Heart left ventricle (tissue), 16 donors: Measurements from ENCODE around the gene PTPRN2. TPM values are rescaled to one million over a fixed set of nuclear protein-coding genes. Genes with fewer than 3 reads are reported as not detected.

Experiments
- ATAC-seq, 4 donors: fragments of 200-7000 bp; cut with Tn5 transposase; one replicate each; pipeline ENCODE4 v1.9.1; 2020 to 2022; ENCODE audit warnings: moderate library complexity in 4 of 4, mild to moderate bottlenecking in 3 of 4, moderate number of reproducible peaks in 1 of 4
- DNase-seq, 5 donors: peaks; one replicate each; pipeline ENCODE4 v3.0.0-alpha.2; 2020
- H3K27ac ChIP-seq, 12 donors: fragments of 200-600 bp; sonication (generic) in 4 of 12; one replicate each; pipeline versions ENCODE4 v1.5.0 to v1.8.0; 2016 to 2022; ENCODE audit warnings: mild to moderate bottlenecking in 2 of 12
- H3K27me3 ChIP-seq, 9 donors: fragments of 200-600 bp; sonication (generic) in 2 of 9; one replicate each; pipeline versions ENCODE4 v1.5.1 to v1.8.0; 2016 to 2022; ENCODE audit warnings: mild to moderate bottlenecking in 3 of 9
- H3K36me3 ChIP-seq, 9 donors: fragments of 200-600 bp; sonication (generic) in 2 of 9; one replicate each; pipeline versions ENCODE4 v1.5.0 to v1.8.0; 2018 to 2022; ENCODE audit warnings: mild to moderate bottlenecking in 2 of 9
- H3K4me1 ChIP-seq, 12 donors: fragments of 200-600 bp; sonication (generic) in 4 of 12; one replicate each; pipeline versions ENCODE4 v1.5.0 to v1.8.0; 2016 to 2022; ENCODE audit warnings: mild to moderate bottlenecking in 3 of 12
- H3K4me3 ChIP-seq, 12 donors: fragments of 200-600 bp; sonication (generic) in 4 of 12; one replicate each; pipeline versions ENCODE4 v1.5.0 to v1.8.0; 2017 to 2022; ENCODE audit warnings: mild to moderate bottlenecking in 9 of 12, moderate library complexity in 4 of 12
- H3K9me3 ChIP-seq, 12 donors: fragments of 200-600 bp; sonication (generic) in 4 of 12; one replicate each; pipeline versions ENCODE4 v1.5.0 to v1.8.0; 2016 to 2022; ENCODE audit warnings: mild to moderate bottlenecking in 1 of 12
- CTCF ChIP-seq, 12 donors: fragments of 200-600 bp; sonication (generic) in 4 of 12; IDR thresholded peaks; one replicate each; pipeline versions ENCODE4 v1.5.0 to v1.8.0; 2018 to 2022; ENCODE audit warnings: antibody characterized with exemption in 12 of 12, mild to moderate bottlenecking in 5 of 12
- POLR2A ChIP-seq, 2 donors: fragments of 450-650 bp; IDR thresholded peaks; one replicate each; pipeline ENCODE4 v1.6.1; 2017; ENCODE audit warnings: antibody characterized with exemption in 2 of 2, mild to moderate bottlenecking in 2 of 2, moderate library complexity in 2 of 2
- WGBS, 4 donors: extraction: QIAGEN DNeasy Blood & Tissue Kit in 2 of 4; methylation state at CpG; one replicate each; pipeline versions ENCODE4 v1.1.5 to v1.1.7; 2013 to 2018; 5-methylcytosine and 5-hydroxymethylcytosine counted together
- intact Hi-C, 10 donors: fragments of 100-400 bp; cut with DNase I; formaldehyde crosslinking; loops; one replicate each; pipeline versions ENCODE4 v1.11.1 to v1.14.2; 2022
- polyA plus RNA-seq, 2 donors: library from polyadenylated mRNA; stranded (reverse); fragments of 200-250 nt; gene quantifications; one replicate each; pipeline ENCODE4 v1.2.3, GENCODE V29; 2013
- total RNA-seq, 9 donors: library from RNA; depleted of rRNA in 2 of 9; stranded (reverse); fragments of >200 nt in 2 of 9; fragmentation: NEBNext Ultra II Directional in 3 of 9; extraction: Animal tissue kit (Norgen Biotek cat#: 25700) in 3 of 9; gene quantifications; one replicate each; pipeline versions ENCODE4 v1.1.0 to v1.2.4, GENCODE V29; 2016 to 2023
- donor health status: ischemic (EF 13 %, LVEDD 7.1; RV severe dilation, severe dysfunction).
- donor health status: healthy with polysubstance abuse.
- donor health status: DM: no; HTN: yes; CAD: no.
- donor health status: DM: no; HTN: no; CAD: no.
- donor health status: ischemic (EF 25% LVEDD 6.9; RV normal size, moderate dysfunction).
- donor health status: ischemic (EF 25% LVEDD 5.7; RV mildly dilated, moderate dysfunction).
- donor health status: healthy.
- donor health status: DM: yes; HTN: yes; CAD: no.
- donor health status: ischemic (EF 35%, LVEDD 5.7; RV mildly dilated, moderate dysfunction).
- donor health status: nonischemic (EF 11% LVEDD 7.7; RV severe dilation, severe dysfunction).
- donor health status: DM: yes; HTN: yes; CAD: no.
- donor health status: PGD.
- donor health status: ischemic (EF 29% LVEDD 5.4; RV normal size, mild dysfunction).
- donor health status: nonischemic (EF 23%, LVEDD 6.1; RV moderate dilation, normal function).

PTPRN2 gene
- total and polyA plus RNA-seq, 11 donors, result 0.61 to 2.3 (median 1.3) TPM

- 54 to 61% (median 57%) methylated on average over 12 to 14 of the region's 14 CpGs for WGBS, 4 donors
- DNase-seq (peak in 2 of 5 donors; percentile 46 to 72), ATAC-seq (peak; percentile 73 to 97 (median 82))
- Histone ChIP-seq H3K36me3 (no peaks in the 10 kb centered on the region), H3K9me3 (peaks cover 0 to 5% (median 0%) of the 10 kb centered on the region in 12 donors), H3K4me3 (no peak overlapping the region), H3K27ac (peak overlapping the region in 1 of 12 donors; percentile 78), H3K27me3 (peaks cover 0 to 22% (median 0%) of the 10 kb centered on the region in 9 donors), H3K4me1 (no peaks in the 10 kb centered on the region)
- no peak for TF ChIP-seq POLR2A (IDR thresholded peaks at IDR 0.05)
- no peak for TF ChIP-seq CTCF (IDR thresholded peaks at IDR 0.05)
- intact Hi-C loops, result no loop called here
These were observed 155.7 kb downstream of the PTPRN2 start for GRCh38 chr7:158431941-158432347.

DNA sequence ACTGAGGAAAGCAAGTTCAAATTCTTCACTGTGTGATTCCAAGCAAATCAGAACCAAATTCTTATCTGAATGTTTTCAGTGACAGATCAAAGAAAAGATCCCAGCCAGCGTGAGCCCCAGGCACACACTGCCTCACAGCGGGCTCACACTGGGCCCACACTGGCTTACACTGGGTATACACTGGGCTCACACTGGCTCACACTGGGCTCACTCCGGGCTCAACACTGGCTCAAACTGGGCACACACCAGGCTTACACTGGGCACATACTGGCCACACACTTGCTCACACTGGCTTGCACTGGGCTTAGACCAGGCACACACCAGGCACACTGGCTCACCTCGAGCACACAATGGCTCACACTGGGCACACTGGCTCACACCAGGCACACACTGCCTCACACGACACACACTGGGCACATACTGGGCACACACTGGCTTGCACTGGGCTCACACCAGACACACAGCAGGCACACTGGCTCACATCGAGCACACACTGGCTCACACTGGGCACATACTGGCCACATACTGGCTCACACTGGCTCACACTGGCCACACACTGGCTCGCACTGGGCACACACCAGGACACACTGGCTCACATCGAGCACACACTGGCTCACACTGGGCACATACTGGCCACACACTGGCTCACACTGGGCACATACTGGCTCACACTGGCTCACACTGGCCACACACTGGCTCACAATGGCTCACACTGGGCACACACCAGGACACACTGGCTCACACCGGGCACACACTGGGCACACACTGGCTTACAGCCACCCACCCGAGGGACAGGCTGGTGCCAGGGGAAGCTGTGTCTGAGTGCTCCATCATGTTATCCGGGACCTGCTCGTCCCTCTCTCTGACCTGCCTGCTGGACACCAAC is 156.3 kb downstream of the PTPRN2 start:
- Histone ChIP-seq H3K36me3 (no peaks in the 10 kb centered on the region), H3K4me1 (no peaks in the 10 kb centered on the region), H3K4me3 (no peak overlapping the region), H3K27ac (peak overlapping the region in 1 of 12 donors; percentile 78), H3K27me3 (peaks cover 0 to 20% (median 0%) of the 10 kb centered on the region in 9 donors), H3K9me3 (peaks cover 0 to 5% (median 0%) of the 10 kb centered on the region in 12 donors)
- no peak for DNase-seq
- peak in 1 of 4 donors; percentile 41 for ATAC-seq
- 77 to 84% (median 83%) methylated on average over 10 to 12 of the region's 12 CpGs for WGBS, 4 donors
- intact Hi-C loops, result no loop called here
- TF ChIP-seq POLR2A (IDR thresholded peaks at IDR 0.05) (no peak), CTCF (IDR thresholded peaks at IDR 0.05) (no peak)

DNA sequence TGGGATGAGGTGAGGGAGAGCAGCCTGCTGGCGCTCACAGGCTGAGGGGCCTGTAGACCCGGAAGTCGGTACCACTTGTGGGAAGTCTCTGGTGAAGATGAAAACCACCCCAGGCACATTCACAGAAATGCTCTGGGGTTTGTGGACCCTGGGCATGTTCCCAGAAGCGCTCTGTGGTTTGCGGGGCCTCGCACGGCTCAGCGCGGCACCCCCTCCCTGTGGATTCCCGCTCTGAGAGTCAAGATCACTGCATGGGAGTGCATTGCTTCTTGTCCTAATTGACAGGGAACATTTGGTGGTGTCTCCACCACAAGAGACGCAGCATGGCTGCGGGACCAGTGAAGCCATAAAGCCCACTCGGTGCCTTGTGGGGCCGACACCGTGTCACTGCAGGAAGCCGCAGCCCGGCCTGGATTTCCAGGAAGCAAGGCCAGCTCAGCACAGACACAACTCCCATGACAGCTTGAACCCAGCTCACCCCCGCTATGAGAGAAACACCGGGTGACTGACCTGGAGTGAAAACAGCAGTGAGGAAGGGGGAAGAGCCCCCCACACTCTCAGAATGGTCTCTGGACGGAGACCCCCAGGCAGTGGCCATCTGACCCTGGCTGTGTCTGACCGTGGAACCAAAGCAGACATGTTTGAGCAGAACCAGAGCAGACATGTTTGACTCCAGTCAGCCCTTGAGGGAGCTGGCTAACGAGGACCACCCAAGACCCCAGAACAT is 157.2 kb downstream of the PTPRN2 start:
- TF ChIP-seq POLR2A (IDR thresholded peaks at IDR 0.05), result no peak
- no peak for TF ChIP-seq CTCF (IDR thresholded peaks at IDR 0.05)
- H3K36me3 ChIP-seq, result no peaks in the 10 kb centered on the region
- no peaks in the 10 kb centered on the region for H3K9me3 ChIP-seq
- intact Hi-C loops, result no loop called here
- peak overlapping the region in 1 of 12 donors; percentile 78 for H3K27ac ChIP-seq
- 74 to 90% (median 79%) methylated on average over 4 to 22 of the region's 22 CpGs for WGBS, 4 donors
- H3K27me3 ChIP-seq, result peaks cover 0 to 18% (median 0%) of the 10 kb centered on the region in 9 donors
- no peak overlapping the region for H3K4me3 ChIP-seq
- DNase-seq (no peak), ATAC-seq (no peak)
- H3K4me1 ChIP-seq, result no peaks in the 10 kb centered on the region
